ENCODE measurements around the gene GNAT1.

Gene GNAT1

GRCh38 chr3:50183755-50184154, 7.7 kb upstream of the GNAT1 start:
- H3K9ac ChIP-seq (ENCODE audit: low read length) = no peak overlapping the region
- no peaks in the 10 kb centered on the region for H3K79me2 ChIP-seq (ENCODE audit: low read length)
- H3K27me3 ChIP-seq (ENCODE audit: low read depth, low read length) = no peaks in the 10 kb centered on the region
- no peak overlapping the region for H3K4me2 ChIP-seq (ENCODE audit: low read length)
- no peaks in the 10 kb centered on the region for H3K36me3 ChIP-seq (replicated peaks; ENCODE audit: low read depth, low read length)
- no peaks in the 10 kb centered on the region for H4K20me1 ChIP-seq (ENCODE audit: insufficient read depth, low read length)
- no peak overlapping the region for H3K27ac ChIP-seq (ENCODE audit: low read length)
- H2AFZ ChIP-seq (ENCODE audit: low read depth, low read length) = no peak overlapping the region
- no peak overlapping the region for H3K4me3 ChIP-seq (ENCODE audit: low read length)
- no peaks in the 10 kb centered on the region for H3K9me3 ChIP-seq (ENCODE audit: insufficient read depth, low read length)
- H3K4me1 ChIP-seq (ENCODE audit: low read length) = no peaks in the 10 kb centered on the region
- TF ChIP-seq CTCF (IDR thresholded peaks at IDR 0.05; ENCODE audit: low read depth, low read length) (no peak), EZH2phosphoT487 (IDR thresholded peaks at IDR 0.05; ENCODE audit: low read depth) (no peak)

GRCh38 chr3:50184242-50184978, 7.0 kb upstream of the GNAT1 start:
- no peak overlapping the region for H3K9ac ChIP-seq (ENCODE audit: low read length)
- no peak overlapping the region for H3K4me2 ChIP-seq (ENCODE audit: low read length)
- H3K9me3 ChIP-seq (ENCODE audit: insufficient read depth, low read length) = no peaks in the 10 kb centered on the region
- H3K27me3 ChIP-seq (ENCODE audit: low read depth, low read length) = no peaks in the 10 kb centered on the region
- no peaks in the 10 kb centered on the region for H3K36me3 ChIP-seq (replicated peaks; ENCODE audit: low read depth, low read length)
- no peaks in the 10 kb centered on the region for H4K20me1 ChIP-seq (ENCODE audit: insufficient read depth, low read length)
- no peaks in the 10 kb centered on the region for H3K79me2 ChIP-seq (ENCODE audit: low read length)
- no peak overlapping the region for H3K4me3 ChIP-seq (ENCODE audit: low read length)
- H3K4me1 ChIP-seq (ENCODE audit: low read length) = no peaks in the 10 kb centered on the region
- H2AFZ ChIP-seq (ENCODE audit: low read depth, low read length) = no peak overlapping the region
- TF ChIP-seq EZH2phosphoT487 (IDR thresholded peaks at IDR 0.05; ENCODE audit: low read depth) (no peak), CTCF (IDR thresholded peaks at IDR 0.05; ENCODE audit: low read depth, low read length) (no peak)
- no peak overlapping the region for H3K27ac ChIP-seq (ENCODE audit: low read length)

- no peaks in the 10 kb centered on the region for H3K27me3 ChIP-seq (ENCODE audit: low read depth, low read length)
Measured at GRCh38 chr3:50185230-50185629, 6.2 kb upstream of the GNAT1 start.

GRCh38 chr3:50186096-50186495, 5.3 kb upstream of the GNAT1 start:
- no peak for TF ChIP-seq CTCF (IDR thresholded peaks at IDR 0.05; ENCODE audit: low read depth, low read length)
- TF ChIP-seq EZH2phosphoT487 (IDR thresholded peaks at IDR 0.05; ENCODE audit: low read depth) = no peak
- H3K27ac ChIP-seq (ENCODE audit: low read length) = no peak overlapping the region
- H3K4me1 ChIP-seq (ENCODE audit: low read length) = no peaks in the 10 kb centered on the region
- no peaks in the 10 kb centered on the region for H3K9me3 ChIP-seq (ENCODE audit: insufficient read depth, low read length)
- H3K79me2 ChIP-seq (ENCODE audit: low read length) = no peaks in the 10 kb centered on the region
- H3K4me3 ChIP-seq (ENCODE audit: low read length) = no peak overlapping the region
- H3K36me3 ChIP-seq (replicated peaks; ENCODE audit: low read depth, low read length) = no peaks in the 10 kb centered on the region
- no peak overlapping the region for H3K9ac ChIP-seq (ENCODE audit: low read length)
- no peak overlapping the region for H2AFZ ChIP-seq (ENCODE audit: low read depth, low read length)
- H3K4me2 ChIP-seq (ENCODE audit: low read length) = no peak overlapping the region
- no peaks in the 10 kb centered on the region for H3K27me3 ChIP-seq (ENCODE audit: low read depth, low read length)
- no peaks in the 10 kb centered on the region for H4K20me1 ChIP-seq (ENCODE audit: insufficient read depth, low read length)

More at GRCh38 chr3:50185230-50185629, 6.2 kb upstream of the GNAT1 start:
- H4K20me1 ChIP-seq (ENCODE audit: insufficient read depth, low read length) = no peaks in the 10 kb centered on the region
- H3K4me3 ChIP-seq (ENCODE audit: low read length) = no peak overlapping the region
- no peaks in the 10 kb centered on the region for H3K9me3 ChIP-seq (ENCODE audit: insufficient read depth, low read length)
- no peak overlapping the region for H3K27ac ChIP-seq (ENCODE audit: low read length)
- H2AFZ ChIP-seq (ENCODE audit: low read depth, low read length) = no peak overlapping the region
- H3K4me1 ChIP-seq (ENCODE audit: low read length) = no peaks in the 10 kb centered on the region
- TF ChIP-seq EZH2phosphoT487 (IDR thresholded peaks at IDR 0.05; ENCODE audit: low read depth) (no peak), CTCF (IDR thresholded peaks at IDR 0.05; ENCODE audit: low read depth, low read length) (no peak)
- no peaks in the 10 kb centered on the region for H3K36me3 ChIP-seq (replicated peaks; ENCODE audit: low read depth, low read length)
- H3K79me2 ChIP-seq (ENCODE audit: low read length) = no peaks in the 10 kb centered on the region
- H3K9ac ChIP-seq (ENCODE audit: low read length) = no peak overlapping the region
- H3K4me2 ChIP-seq (ENCODE audit: low read length) = no peak overlapping the region

Measured in OCI-LY3 (cell line).